ENCODE results near the gene MAP3K19.
"Not testable (repeated sequence)": the region's sequence is repeated elsewhere in the genome, so short reads cannot be mapped to it uniquely, and the experiment has no call there.

MAP3K19 gene

GRCh38 chr2:134982603-134983002 lies 64.6 kb downstream of the MAP3K19 start:
- no peak for DNase-seq

GRCh38 chr2:134980639-134981038 lies 66.6 kb downstream of the MAP3K19 start:
- DNase-seq: no peak

- no peak for DNase-seq
Observed at GRCh38 chr2:134979221-134979620, 68.0 kb downstream of the MAP3K19 start.

- DNase-seq: not testable (repeated sequence)
Observed at GRCh38 chr2:134977104-134977503, 70.1 kb downstream of the MAP3K19 start.

- no peak for DNase-seq
Observed at GRCh38 chr2:134976074-134976702, 71.1 kb downstream of the MAP3K19 start.

GRCh38 chr2:134975281-134976009 lies 71.8 kb downstream of the MAP3K19 start:
- DNase-seq: no peak

- DNase-seq: no peak
Observed at GRCh38 chr2:134973241-134974138, 73.8 kb downstream of the MAP3K19 start.

- DNase-seq: not testable (repeated sequence)
Observed at GRCh38 chr2:134967166-134967565, 80.1 kb downstream of the MAP3K19 start.

GRCh38 chr2:134957477-134957876 lies 89.8 kb downstream of the MAP3K19 start:
- DNase-seq: no peak

- no peak for DNase-seq
Observed at GRCh38 chr2:134955744-134956143, 91.5 kb downstream of the MAP3K19 start.

GRCh38 chr2:134954065-134954464 lies 93.2 kb downstream of the MAP3K19 start:
- no peak for DNase-seq

GRCh38 chr2:134952608-134953007 lies 94.6 kb downstream of the MAP3K19 start:
- DNase-seq: no peak

- no peak for DNase-seq
Observed at GRCh38 chr2:134950886-134951285, 96.4 kb downstream of the MAP3K19 start.

GRCh38 chr2:134949981-134950708 lies 97.1 kb downstream of the MAP3K19 start:
- no peak for DNase-seq

GRCh38 chr2:134946073-134946472 lies 101.2 kb downstream of the MAP3K19 start:
- DNase-seq: no peak

GRCh38 chr2:134944975-134945374 lies 102.3 kb downstream of the MAP3K19 start:
- DNase-seq: no peak

GRCh38 chr2:134943540-134943939 lies 103.7 kb downstream of the MAP3K19 start:
- no peak for DNase-seq

GRCh38 chr2:134936691-134937090 lies 110.6 kb downstream of the MAP3K19 start:
- DNase-seq: no peak

GRCh38 chr2:134934641-134935040 lies 112.6 kb downstream of the MAP3K19 start:
- DNase-seq: no peak

GRCh38 chr2:134934150-134934549 lies 113.1 kb downstream of the MAP3K19 start:
- no peak for DNase-seq

- DNase-seq: no peak
Observed at GRCh38 chr2:134933732-134934131, 113.5 kb downstream of the MAP3K19 start.

- DNase-seq: no peak
Observed at GRCh38 chr2:134932864-134933526, 114.3 kb downstream of the MAP3K19 start.
